Gastrocnemius medialis (tissue), 4 donors: ENCODE data around the gene PID1.

Source experiments
- CTCF ChIP-seq, 5 experiments: fragments of 450-650 bp in 3 of 5; fragments of 200-600 bp in 2 of 5; sonication (generic) in 2 of 5; IDR thresholded peaks in 4 of 5; conservative IDR thresholded peaks in 1 of 5; 1 replicate in 4 of 5; 2 replicates in 1 of 5; pipeline ENCODE4 v1.5.1; 2016 to 2019; ENCODE audit warnings: antibody characterized with exemption in 5 of 5, mild to moderate bottlenecking in 3 of 5, moderate library complexity in 3 of 5
- POLR2A ChIP-seq, 2 donors: fragments of 450-650 bp; IDR thresholded peaks; one replicate each; pipeline ENCODE4 v1.6.1; 2017; ENCODE audit warnings: antibody characterized with exemption in 2 of 2, mild to moderate bottlenecking in 2 of 2, moderate library complexity in 2 of 2

GRCh38 chr2:229064749-229065148 is 206.3 kb downstream of the PID1 start:
- TF ChIP-seq POLR2A (IDR thresholded peaks at IDR 0.05) (no peak), CTCF (IDR thresholded peaks at IDR 0.05 in 4 of 5, conservative IDR thresholded peaks at IDR 0.05 in 1 of 5) (no peak)
